Activated CD8-positive, alpha-beta memory T cell treated with anti-CD3 and anti-CD28 coated beads, Interleukin-2, amount 10 ng/mL, durations not matched to agents 7 days and 5 days (primary cell): ENCODE measurements around the gene AMPD1. TPM values are rescaled to one million over a fixed set of nuclear protein-coding genes. Genes with fewer than 3 reads are reported as not detected.

Experiments
- ATAC-seq: fragments of 150-1000 bp; cut with Tn5 transposase; one replicate; pipeline ENCODE4 v1.10.0; 2021; ENCODE audit warnings: moderate library complexity
- CTCF ChIA-PET: fragments of 350-600 bp; sonication (Branson Sonifier 250); formaldehyde crosslinking; loops from one replicate; lab custom pipeline; 2021; ENCODE audit warnings: antibody characterized with exemption; lab: Charles Lee
- DNase-seq: peaks from one replicate; pipeline ENCODE4 v3.0.0-alpha.2; 2020
- H3K27ac Mint-ChIP-seq: one replicate; pipeline ENCODE4 v1.8.0; 2021; ENCODE audit warnings: mild to moderate bottlenecking, mixed read lengths
- H3K27me3 Mint-ChIP-seq: one replicate; pipeline ENCODE4 v1.8.0; 2021; ENCODE audit warnings: mixed read lengths
- H3K36me3 Mint-ChIP-seq: one replicate; pipeline ENCODE4 v1.8.0; 2021; ENCODE audit warnings: mild to moderate bottlenecking, mixed read lengths
- H3K4me1 Mint-ChIP-seq: one replicate; pipeline ENCODE4 v1.8.0; 2021; ENCODE audit warnings: mixed read lengths
- H3K4me3 Mint-ChIP-seq: one replicate; pipeline ENCODE4 v1.8.0; 2021; ENCODE audit warnings: mild to moderate bottlenecking, moderate library complexity, mixed read lengths
- H3K9me3 Mint-ChIP-seq: one replicate; pipeline ENCODE4 v1.8.0; 2022; ENCODE audit warnings: low read depth, mixed read lengths
- total RNA-seq, 2 experiments: library from RNA; stranded (reverse); gene quantifications; one replicate each; pipeline ENCODE4 v1.2.3, GENCODE V29; 2021

Gene AMPD1
- total RNA-seq, 2 experiments from 2014 or later: not detected

DNA sequence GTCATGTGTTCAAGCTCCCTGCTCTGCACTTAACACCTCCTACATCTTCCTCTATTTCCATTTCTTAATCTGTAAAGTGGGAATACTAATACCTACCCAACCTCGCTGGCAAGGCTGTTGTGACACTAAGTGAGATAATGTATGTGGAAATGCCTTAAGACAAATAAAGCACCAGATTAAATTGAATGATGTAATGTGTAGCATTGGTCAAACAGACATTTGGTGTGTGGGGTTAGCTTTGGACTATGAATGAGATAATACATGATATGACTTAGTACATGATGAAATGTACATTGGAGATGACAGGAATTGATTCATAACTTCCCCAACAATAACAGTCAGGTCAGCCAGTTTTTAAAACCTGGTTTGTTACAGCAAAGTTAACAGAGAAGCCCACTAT lies 5.2 kb downstream of the AMPD1 start:
- Mint-ChIP-seq H3K9me3 (no peaks in the 10 kb centered on the region), H3K27me3 (peaks cover 34% of the 10 kb centered on the region), H3K4me3 (no peak overlapping the region), H3K4me1 (no peaks in the 10 kb centered on the region), H3K36me3 (no peaks in the 10 kb centered on the region), H3K27ac (no peak overlapping the region)
- no peak for ATAC-seq
- no peak for DNase-seq
- CTCF ChIA-PET: interaction anchor here (1.2 kb wide), 1 partner anchor 12 kb away, joined by 3 read pairs; no protein-coding TSS in a partner anchor

DNA sequence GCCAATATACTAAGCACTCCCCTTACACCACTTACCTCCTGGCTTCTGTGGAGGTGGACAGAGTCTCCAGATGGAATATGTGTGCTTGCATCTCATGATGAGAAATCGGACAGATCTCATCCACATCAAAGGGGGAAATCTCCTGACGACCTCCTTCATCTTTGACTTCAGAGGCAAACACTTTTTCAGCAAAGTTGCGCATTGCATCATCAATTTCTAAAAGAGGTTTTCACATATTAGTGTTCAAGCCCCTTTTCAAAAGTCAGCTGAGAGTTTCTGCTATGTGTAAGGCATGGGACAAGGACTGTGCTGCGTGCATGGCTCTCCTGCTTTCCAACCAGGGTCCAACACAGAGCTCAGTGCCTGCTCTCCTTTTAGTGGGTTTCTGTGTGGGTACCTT lies 6.8 kb downstream of the AMPD1 start:
- DNase-seq (no peak), ATAC-seq (no peak)
- CTCF ChIA-PET: no interaction called here
- no peaks in the 10 kb centered on the region for H3K36me3 Mint-ChIP-seq
- H3K4me1 Mint-ChIP-seq: no peaks in the 10 kb centered on the region
- no peak overlapping the region for H3K27ac Mint-ChIP-seq
- H3K27me3 Mint-ChIP-seq: peaks cover 42% of the 10 kb centered on the region
- no peaks in the 10 kb centered on the region for H3K9me3 Mint-ChIP-seq
- no peak overlapping the region for H3K4me3 Mint-ChIP-seq

DNA sequence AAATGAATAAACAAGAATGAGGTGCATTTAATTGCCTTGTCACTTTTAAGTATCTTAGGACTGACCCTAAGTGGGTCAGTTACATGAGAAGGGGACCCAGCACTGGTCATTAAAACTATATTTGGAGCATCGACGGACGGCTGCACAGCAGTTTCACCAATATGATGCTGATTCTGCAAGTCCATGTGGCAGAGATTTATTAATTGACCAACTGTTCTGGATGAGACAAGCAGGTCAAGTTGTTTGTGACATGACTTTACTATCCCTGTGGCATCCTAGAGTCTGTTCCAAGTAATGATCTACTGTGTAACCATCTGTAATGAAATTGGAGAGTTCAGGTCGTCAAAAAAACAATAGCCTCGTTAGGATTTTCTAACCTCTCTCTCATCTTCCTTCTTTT lies 9.5 kb downstream of the AMPD1 start:
- Mint-ChIP-seq H3K36me3 (no peaks in the 10 kb centered on the region), H3K4me1 (no peaks in the 10 kb centered on the region), H3K27ac (no peak overlapping the region), H3K4me3 (no peak overlapping the region), H3K9me3 (no peaks in the 10 kb centered on the region), H3K27me3 (peaks cover 47% of the 10 kb centered on the region)
- DNase-seq: no peak
- ATAC-seq: no peak
- CTCF ChIA-PET: no interaction called here

DNA sequence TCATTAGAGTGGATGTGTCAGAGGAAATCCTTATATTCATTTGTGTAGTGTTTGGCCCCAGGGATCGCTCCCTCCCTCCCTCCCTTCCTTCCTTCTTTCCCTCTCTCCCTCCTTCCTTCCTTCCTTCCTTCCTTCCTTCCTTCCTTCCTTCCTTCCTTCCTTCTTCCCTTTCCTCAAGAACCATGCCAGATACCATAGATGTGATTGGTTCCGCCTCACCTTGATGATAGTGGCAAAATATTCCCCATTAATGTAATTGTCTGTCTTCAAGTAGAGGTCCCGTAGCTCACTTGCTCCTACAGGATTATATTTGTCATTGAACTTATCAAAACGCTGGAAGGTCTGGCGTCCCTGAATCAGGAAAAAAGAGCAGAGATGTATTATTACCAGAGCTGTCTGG lies 17.7 kb downstream of the AMPD1 start:
- Mint-ChIP-seq H3K9me3 (no peaks in the 10 kb centered on the region), H3K27ac (no peak overlapping the region), H3K4me1 (no peaks in the 10 kb centered on the region), H3K27me3 (peaks cover 55% of the 10 kb centered on the region), H3K36me3 (no peaks in the 10 kb centered on the region), H3K4me3 (no peak overlapping the region)
- ATAC-seq (no peak), DNase-seq (no peak)
- CTCF ChIA-PET: no interaction called here

DNA sequence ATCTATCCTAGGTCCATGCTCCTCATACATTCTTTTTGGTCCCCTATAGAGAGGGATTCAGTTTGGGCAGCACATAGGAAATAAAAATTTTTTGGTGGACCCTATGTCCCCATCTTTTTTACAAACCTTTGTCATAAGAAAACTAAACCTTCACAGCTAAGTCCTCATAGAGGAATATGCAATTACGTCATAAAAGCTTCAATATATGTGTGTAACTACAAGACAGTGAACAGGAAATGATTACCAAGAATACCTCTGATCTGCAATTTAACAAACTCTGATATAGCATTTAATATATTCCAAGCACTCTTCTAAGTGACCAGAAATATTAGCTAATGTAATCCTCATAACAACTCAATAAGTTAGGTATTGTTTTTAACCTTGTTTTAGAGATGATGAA lies 19.2 kb downstream of the AMPD1 start:
- CTCF ChIA-PET: no interaction called here
- ATAC-seq (no peak), DNase-seq (no peak)
- Mint-ChIP-seq H3K4me3 (no peak overlapping the region), H3K9me3 (no peaks in the 10 kb centered on the region), H3K4me1 (no peaks in the 10 kb centered on the region), H3K36me3 (no peaks in the 10 kb centered on the region), H3K27ac (no peak overlapping the region), H3K27me3 (peaks cover 56% of the 10 kb centered on the region)

DNA sequence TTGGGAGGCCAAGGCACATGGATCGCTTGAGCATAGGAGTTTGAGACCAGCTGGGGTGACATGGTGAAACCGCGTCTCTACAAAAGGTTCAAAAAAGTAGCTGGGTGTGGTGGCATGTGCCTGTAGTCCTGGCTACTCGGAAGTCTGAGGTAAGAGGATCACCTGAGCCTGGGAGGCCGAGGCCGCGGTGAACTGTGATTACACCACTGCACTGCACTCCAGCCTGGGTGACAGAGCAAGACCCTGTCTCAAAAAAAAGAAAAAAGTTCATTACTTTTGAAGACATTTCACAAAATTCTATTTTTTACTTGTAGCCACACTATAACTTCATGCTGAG lies 23.4 kb downstream of the AMPD1 start:
- H3K4me3 Mint-ChIP-seq: no peak overlapping the region
- peaks cover 12% of the 10 kb centered on the region for H3K4me1 Mint-ChIP-seq
- CTCF ChIA-PET: interaction anchor here (0.8 to 1.9 kb wide), 2 partner anchors 325 to 389 kb away, joined by 3 to 4 read pairs; no protein-coding TSS in a partner anchor
- peaks cover 44% of the 10 kb centered on the region for H3K27me3 Mint-ChIP-seq
- H3K36me3 Mint-ChIP-seq: no peaks in the 10 kb centered on the region
- H3K9me3 Mint-ChIP-seq: no peaks in the 10 kb centered on the region
- ATAC-seq (no peak), DNase-seq (no peak)
- no peak overlapping the region for H3K27ac Mint-ChIP-seq

DNA sequence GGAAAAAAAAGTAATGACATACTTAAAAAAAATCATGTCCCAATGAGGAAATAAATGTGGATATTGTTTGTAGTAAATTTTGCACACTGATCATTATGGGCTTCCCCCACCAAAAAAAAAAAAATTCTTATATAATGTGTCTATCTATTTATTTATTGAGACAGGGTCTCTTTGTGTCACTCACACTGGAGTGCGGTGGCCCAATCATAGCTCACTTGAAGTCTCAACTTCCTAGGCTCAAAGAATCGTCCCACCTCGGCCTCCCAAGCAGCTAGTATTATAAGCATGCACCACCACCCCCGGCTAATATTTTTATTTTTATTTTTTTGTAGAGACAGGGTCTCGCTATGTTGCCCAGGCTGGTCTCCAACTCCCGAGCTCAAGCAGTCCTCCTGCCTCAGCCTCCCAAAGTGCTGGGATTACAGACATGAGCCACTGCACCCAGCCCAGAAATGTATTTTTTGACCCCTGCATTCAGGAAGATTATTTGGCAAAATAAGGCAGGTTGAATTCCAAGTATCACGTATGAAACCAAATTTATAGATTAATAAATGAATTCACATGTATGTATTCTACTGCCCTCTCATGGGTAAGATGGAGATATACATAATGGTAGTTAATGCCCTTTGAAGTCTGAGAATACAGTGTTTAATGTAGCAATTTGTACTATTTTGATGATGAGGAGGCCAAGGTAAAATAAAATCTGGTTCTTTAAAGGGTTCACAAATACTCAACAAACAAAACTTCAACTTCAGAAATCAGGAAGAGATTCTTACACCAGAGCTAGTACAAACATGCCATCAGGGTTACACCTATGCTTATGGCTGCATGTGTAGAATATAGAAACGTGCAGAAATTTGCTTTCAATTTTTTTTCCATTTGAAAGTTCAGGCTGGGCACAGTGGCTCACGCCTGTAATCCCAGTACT lies 24.1 kb downstream of the AMPD1 start:
- ATAC-seq (no peak), DNase-seq (no peak)
- Mint-ChIP-seq H3K36me3 (no peaks in the 10 kb centered on the region), H3K4me1 (peaks cover 12% of the 10 kb centered on the region), H3K27ac (no peak overlapping the region), H3K27me3 (peaks cover 44% of the 10 kb centered on the region), H3K9me3 (no peaks in the 10 kb centered on the region), H3K4me3 (no peak overlapping the region)
- CTCF ChIA-PET: interaction anchor here (1.0 to 1.9 kb wide), 4 partner anchors 42 to 693 kb away, joined by 3 to 4 read pairs (median 3); no protein-coding TSS in a partner anchor

DNA sequence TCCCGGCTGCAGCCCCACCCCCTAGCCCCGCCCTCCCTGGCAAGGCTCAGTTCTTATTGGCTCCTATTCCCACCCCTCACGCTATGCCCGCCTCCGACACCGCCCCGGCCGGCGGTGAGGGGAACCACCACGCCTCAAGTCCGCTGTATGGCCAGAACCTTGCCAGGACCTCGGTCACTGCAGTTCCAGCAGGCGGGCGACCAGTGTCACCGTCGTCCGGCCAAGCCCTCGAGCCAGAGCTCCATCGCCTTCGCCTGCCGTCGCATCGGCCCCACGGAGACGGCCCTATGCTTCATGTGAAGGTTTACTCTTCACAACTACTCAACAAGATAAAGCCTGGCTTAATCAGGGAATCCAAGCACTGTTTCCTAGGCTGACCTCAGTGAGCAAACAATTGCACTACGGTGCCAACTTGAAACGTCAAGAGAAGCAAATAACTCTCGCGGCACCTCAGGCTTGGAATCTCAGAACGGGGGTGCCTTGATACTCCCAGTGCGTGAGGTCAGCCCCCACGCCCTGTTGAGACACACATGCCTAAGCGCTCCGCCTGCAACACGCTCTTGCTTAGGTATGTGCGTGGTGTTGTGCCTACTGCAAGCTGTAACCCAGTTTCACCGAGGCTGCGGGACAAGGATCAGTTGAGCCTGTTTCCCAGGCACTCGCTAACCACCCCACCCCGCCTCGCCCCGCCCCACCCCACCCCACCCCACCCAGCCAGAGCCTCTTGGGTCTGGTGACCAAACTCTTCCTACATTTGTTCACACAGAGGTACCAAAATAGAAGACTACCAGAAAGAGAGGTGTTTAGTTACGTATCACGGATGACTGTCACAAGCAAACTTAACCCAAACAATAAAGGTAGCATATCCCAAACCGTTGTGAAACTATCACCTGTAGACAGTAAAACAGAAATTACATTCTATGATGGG lies 25.0 kb downstream of the AMPD1 start:
- Mint-ChIP-seq H3K9me3 (no peaks in the 10 kb centered on the region), H3K27me3 (peaks cover 43% of the 10 kb centered on the region), H3K27ac (peak overlapping the region; percentile 52), H3K4me3 (peak overlapping the region; percentile 89), H3K4me1 (peaks cover 12% of the 10 kb centered on the region), H3K36me3 (no peaks in the 10 kb centered on the region)
- ATAC-seq: peak; percentile 98
- DNase-seq: peak; percentile 91
- CTCF ChIA-PET: interaction anchor here (0.9 to 1.3 kb wide), 5 partner anchors 43 to 692 kb away, joined by 3 to 5 read pairs (median 3); partner anchors contain the start of gene NRAS

DNA sequence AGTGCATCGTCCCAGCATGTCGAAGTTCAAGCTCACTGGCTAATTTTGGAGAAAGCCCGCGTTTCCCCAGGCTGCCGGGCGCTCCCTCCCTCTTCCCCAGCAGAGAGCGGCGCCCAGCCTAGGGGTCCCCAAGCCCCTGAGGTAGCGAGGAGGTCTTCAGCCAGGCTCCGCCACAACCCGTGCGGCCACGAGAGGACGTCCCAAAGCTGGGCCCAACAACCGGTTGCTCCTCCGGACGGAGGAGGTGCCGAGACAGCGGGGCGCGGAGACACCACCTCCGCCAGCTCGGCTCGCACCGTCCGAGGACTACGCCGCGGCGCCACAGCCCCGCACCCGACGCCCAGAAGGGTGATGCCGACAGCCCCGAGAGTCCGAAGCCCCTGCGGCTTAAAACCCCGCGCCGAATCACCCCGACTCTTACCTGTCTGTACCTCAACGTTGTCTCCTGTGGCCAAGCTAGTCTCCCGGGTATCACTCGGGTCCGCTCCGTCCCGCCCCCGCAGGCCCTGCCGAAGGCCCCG lies 25.7 kb downstream of the AMPD1 start, which contains the start of gene DENND2C:
TSS of gene DENND2C (minus strand) at position 488 of the 521 bp plus-strand sequence. CDS start 44,065 bp downstream, outside the sequence.
- DNase-seq (no peak), ATAC-seq (peak; percentile 70)
- Mint-ChIP-seq H3K4me1 (peaks cover 12% of the 10 kb centered on the region), H3K9me3 (no peaks in the 10 kb centered on the region), H3K27me3 (peaks cover 38% of the 10 kb centered on the region), H3K27ac (peak within 1 kb of the TSS; percentile 52), H3K36me3 (no peaks in the 10 kb centered on the region), H3K4me3 (peak within 1 kb of the TSS; percentile 89)
- CTCF ChIA-PET: interaction anchor here (0.7 to 1.3 kb wide), 3 partner anchors 47 to 328 kb away, joined by 3 to 5 read pairs (median 4); partner anchors contain the start of gene NRAS

DNA sequence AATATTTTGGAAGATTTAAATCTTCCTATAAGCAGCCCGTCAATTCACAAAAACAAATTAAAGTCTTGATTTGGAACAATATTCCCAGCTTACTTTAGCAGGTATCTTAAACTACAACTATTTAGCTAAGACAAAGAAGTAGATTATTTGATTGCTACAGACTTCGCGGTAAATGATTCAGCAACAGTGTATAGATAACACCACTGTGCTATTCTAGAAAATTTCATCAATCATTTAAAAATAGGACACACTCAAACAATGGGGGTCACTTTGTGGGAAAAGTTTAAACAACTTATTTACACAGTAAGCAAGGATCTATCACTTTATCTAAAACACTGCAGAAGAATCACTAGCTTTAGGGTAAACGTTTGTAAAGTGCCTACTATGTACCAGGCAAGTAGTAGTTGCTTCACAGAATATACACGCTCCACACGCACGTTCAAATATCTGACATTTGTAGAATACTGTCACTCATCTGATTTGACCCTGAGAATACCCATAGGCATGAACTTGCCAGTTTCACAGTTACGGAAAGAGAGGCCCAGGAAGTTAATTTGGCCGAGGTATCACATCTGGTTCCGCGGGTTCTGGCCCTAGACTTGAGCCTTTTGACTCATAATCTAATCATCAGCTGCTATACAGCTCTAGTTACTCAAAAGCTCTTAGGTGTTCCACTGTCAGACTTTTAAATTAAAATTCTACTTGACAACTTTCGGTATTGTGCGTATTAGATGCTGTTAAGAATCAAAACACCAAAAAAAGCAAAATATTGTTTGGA lies 26.4 kb downstream of the AMPD1 start:
- no peak overlapping the region for H3K27ac Mint-ChIP-seq

DNA sequence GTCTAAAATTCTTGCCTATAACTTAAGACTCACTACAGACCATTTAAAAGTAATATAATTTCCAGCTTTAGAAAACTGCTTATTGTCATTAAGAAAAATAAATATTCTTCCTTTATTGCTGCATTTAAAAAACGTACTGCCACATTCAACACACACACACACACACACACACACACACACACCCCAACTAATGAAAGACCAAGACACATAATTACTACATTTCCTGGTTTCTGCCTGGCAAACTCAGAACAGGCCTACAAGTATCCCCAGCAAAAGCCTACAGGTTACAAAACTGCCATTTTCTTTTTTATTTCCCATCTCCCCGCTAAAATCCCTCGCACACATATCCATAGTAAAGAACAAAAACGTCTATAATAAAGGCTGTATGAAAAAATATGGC lies 27.0 kb downstream of the AMPD1 start:
- no peaks in the 10 kb centered on the region for H3K36me3 Mint-ChIP-seq
- peaks cover 12% of the 10 kb centered on the region for H3K4me1 Mint-ChIP-seq
- H3K4me3 Mint-ChIP-seq: no peak overlapping the region
- CTCF ChIA-PET: interaction anchor here (1.1 kb wide), 1 partner anchor 156 kb away, joined by 3 read pairs; no protein-coding TSS in a partner anchor
- no peaks in the 10 kb centered on the region for H3K9me3 Mint-ChIP-seq
- no peak for DNase-seq
- no peak overlapping the region for H3K27ac Mint-ChIP-seq
- no peak for ATAC-seq
- H3K27me3 Mint-ChIP-seq: peaks cover 31% of the 10 kb centered on the region

More for the DNA sequence above, 26.4 kb downstream of the AMPD1 start:
- ATAC-seq (no peak), DNase-seq (no peak)
- H3K4me3 Mint-ChIP-seq: peak overlapping the region; percentile 89
- H3K27me3 Mint-ChIP-seq: peaks cover 33% of the 10 kb centered on the region
- no peaks in the 10 kb centered on the region for H3K36me3 Mint-ChIP-seq
- peaks cover 12% of the 10 kb centered on the region for H3K4me1 Mint-ChIP-seq
- H3K9me3 Mint-ChIP-seq: no peaks in the 10 kb centered on the region
- CTCF ChIA-PET: interaction anchor here (0.7 to 1.3 kb wide), 4 partner anchors 47 to 327 kb away, joined by 3 to 5 read pairs (median 4); partner anchors contain the start of gene NRAS

DNA sequence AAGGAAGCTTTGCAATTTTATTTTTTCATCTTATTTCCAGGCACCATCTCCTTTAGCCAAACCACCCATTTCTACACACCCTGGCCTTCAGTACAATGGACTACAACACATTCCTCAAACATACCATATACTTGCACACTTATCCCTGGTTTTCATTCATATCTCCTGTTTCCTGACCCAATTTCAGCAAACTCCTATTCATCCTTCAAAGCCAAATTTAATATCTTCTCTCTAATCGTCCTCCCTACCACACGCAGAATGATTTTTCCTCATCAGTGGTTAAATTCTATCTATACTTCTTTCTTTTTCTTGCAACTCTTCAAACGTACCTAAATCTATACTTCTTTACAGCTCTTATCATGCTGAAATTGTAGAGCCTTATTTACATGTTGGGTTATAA lies 28.4 kb downstream of the AMPD1 start:
- CTCF ChIA-PET: interaction anchor here (1.4 kb wide), 1 partner anchor 320 kb away, joined by 6 read pairs; no protein-coding TSS in a partner anchor
- Mint-ChIP-seq H3K9me3 (no peaks in the 10 kb centered on the region), H3K27me3 (peaks cover 28% of the 10 kb centered on the region), H3K4me1 (peaks cover 12% of the 10 kb centered on the region), H3K4me3 (no peak overlapping the region), H3K27ac (no peak overlapping the region), H3K36me3 (no peaks in the 10 kb centered on the region)
- DNase-seq (no peak), ATAC-seq (no peak)
